RKO (cell line): ENCODE measurements around the gene SDK1.

Experiments used
- DNase-seq: peaks from one replicate; pipeline ENCODE4 v3.0.0-alpha.2; 2016; ENCODE audit warnings: low spot score

Gene SDK1

GRCh38 chr7:4052130-4052529, 751.1 kb downstream of the SDK1 start:
- DNase-seq, result no peak

- no peak for DNase-seq
Observed at GRCh38 chr7:4054158-4054557, 753.1 kb downstream of the SDK1 start.

- DNase-seq, result no peak
Observed at GRCh38 chr7:4056552-4057288, 755.7 kb downstream of the SDK1 start.

- DNase-seq, result no peak
Observed at GRCh38 chr7:4057289-4057616, 756.2 kb downstream of the SDK1 start.

- DNase-seq, result no peak
Observed at GRCh38 chr7:4058158-4058557, 757.1 kb downstream of the SDK1 start.

GRCh38 chr7:4065190-4065589, 764.1 kb downstream of the SDK1 start:
- no peak for DNase-seq

GRCh38 chr7:4066206-4066605, 765.2 kb downstream of the SDK1 start:
- no peak for DNase-seq

GRCh38 chr7:4066626-4067475, 765.8 kb downstream of the SDK1 start:
- no peak for DNase-seq

GRCh38 chr7:4067476-4067760, 766.4 kb downstream of the SDK1 start:
- DNase-seq, result no peak

- DNase-seq, result no peak
Observed at GRCh38 chr7:4067874-4068273, 766.8 kb downstream of the SDK1 start.

GRCh38 chr7:4068286-4068685, 767.2 kb downstream of the SDK1 start:
- DNase-seq, result no peak

GRCh38 chr7:4069268-4070095, 768.4 kb downstream of the SDK1 start:
- no peak for DNase-seq

GRCh38 chr7:4070214-4070613, 769.2 kb downstream of the SDK1 start:
- DNase-seq, result no peak

GRCh38 chr7:4071370-4072058, 770.5 kb downstream of the SDK1 start:
- no peak for DNase-seq

- DNase-seq, result no peak
Observed at GRCh38 chr7:4072161-4072925, 771.3 kb downstream of the SDK1 start.

- DNase-seq, result no peak
Observed at GRCh38 chr7:4073052-4073451, 772.0 kb downstream of the SDK1 start.

- no peak for DNase-seq
Observed at GRCh38 chr7:4073750-4074149, 772.7 kb downstream of the SDK1 start.

- no peak for DNase-seq
Observed at GRCh38 chr7:4074407-4074806, 773.4 kb downstream of the SDK1 start.

GRCh38 chr7:4074994-4075393, 773.9 kb downstream of the SDK1 start:
- DNase-seq, result no peak

- DNase-seq, result no peak
Observed at GRCh38 chr7:4076701-4077294, 775.7 kb downstream of the SDK1 start.

- no peak for DNase-seq
Observed at GRCh38 chr7:4077980-4078379, 776.9 kb downstream of the SDK1 start.
